HepG2 (cell line): ENCODE data around the gene U2AF2. TPM values are rescaled to one million over a fixed set of nuclear protein-coding genes. Genes with fewer than 3 reads are reported as not detected.

Source experiments
- ASH2L ChIP-seq: fragments of 300-600, 200-600 bp; sonication (generic); IDR thresholded peaks from 2 replicates; pipeline ENCODE4 v1.7.0; 2017; ENCODE audit warnings: low read depth, mild to moderate bottlenecking, moderate library complexity, mixed read lengths, low read length; ENCODE audit not compliant: insufficient read length
- BHLHE40 ChIP-seq: IDR thresholded peaks from 2 replicates; pipeline ENCODE4 v1.6.1; 2011; ENCODE audit warnings: low read length, improper control_type of control experiment
- FOXA3 ChIP-seq: IDR thresholded peaks from 2 replicates; pipeline ENCODE4 v1.6.1; 2016; ENCODE audit warnings: missing genetic modification reagents, missing compliant biosample characterization
- GABPB1 ChIP-seq: IDR thresholded peaks from 2 replicates; pipeline ENCODE4 v1.6.1; 2016; ENCODE audit warnings: mild to moderate bottlenecking, missing genetic modification reagents, moderate library complexity, missing compliant biosample characterization
- GTF3A ChIP-seq: sonication (generic); formaldehyde crosslinking; conservative IDR thresholded peaks from 2 replicates; pipeline ENCODE4 v1.4.0; 2020; ENCODE audit warnings: mild to moderate bottlenecking, missing genetic modification reagents
- HMG20B ChIP-seq: conservative IDR thresholded peaks from 2 replicates; pipeline ENCODE4 v1.6.1; 2016; ENCODE audit warnings: missing genetic modification reagents, missing compliant biosample characterization
- HNF4A ChIP-seq: sonication (generic); formaldehyde crosslinking; IDR thresholded peaks from 2 replicates; pipeline ENCODE4 v1.4.0; 2020; ENCODE audit warnings: missing genetic modification reagents
- KDM6A ChIP-seq: IDR thresholded peaks from 2 replicates; pipeline ENCODE4 v1.6.1; 2016; ENCODE audit warnings: low read depth
- MAZ ChIP-seq, 2 experiments: sonication (generic) in 1 of 2; formaldehyde crosslinking in 1 of 2; IDR thresholded peaks; 2 replicates each; pipeline versions ENCODE4 v1.5.0 to v1.6.1; 2012 to 2020; ENCODE audit warnings: low read depth in 2 of 2, mild to moderate bottlenecking in 2 of 2, borderline replicate concordance in 1 of 2, improper control_type of control experiment in 1 of 2, low read length in 1 of 2, missing genetic modification reagents in 1 of 2, moderate library complexity in 1 of 2
- MYNN ChIP-seq: sonication (generic); formaldehyde crosslinking; IDR thresholded peaks from 2 replicates; pipeline ENCODE4 v1.4.0; 2020; ENCODE audit warnings: mild to moderate bottlenecking, low read depth, missing genetic modification reagents
- NCOA5 ChIP-seq: sonication (generic); formaldehyde crosslinking; IDR thresholded peaks from 2 replicates; pipeline ENCODE4 v1.4.0; 2020; ENCODE audit warnings: missing genetic modification reagents
- NR3C1 ChIP-seq: sonication (generic); formaldehyde crosslinking; IDR thresholded peaks from 2 replicates; pipeline ENCODE4 v1.4.0; 2020; ENCODE audit warnings: missing genetic modification reagents
- RBAK ChIP-seq: sonication (generic); formaldehyde crosslinking; IDR thresholded peaks from 2 replicates; pipeline ENCODE4 v1.5.1; 2020; ENCODE audit warnings: mild to moderate bottlenecking, missing genetic modification reagents
- SP5 ChIP-seq: IDR thresholded peaks from 2 replicates; pipeline ENCODE4 v1.6.1; 2016; ENCODE audit warnings: low read depth, borderline replicate concordance
- TAF15 ChIP-seq: fragments of 200-400 bp; formaldehyde crosslinking; IDR thresholded peaks from one replicate; pipeline ENCODE4 v1.6.1; 2018; ENCODE audit warnings: mild to moderate bottlenecking, low read depth, low read length; ENCODE audit not compliant: poor library complexity, severe bottlenecking
- YEATS4 ChIP-seq: sonication (generic); formaldehyde crosslinking; IDR thresholded peaks from 2 replicates; pipeline ENCODE4 v1.4.0; 2020; ENCODE audit warnings: missing genetic modification reagents, borderline replicate concordance
- ZNF124 ChIP-seq: sonication (generic); formaldehyde crosslinking; IDR thresholded peaks from 2 replicates; pipeline ENCODE4 v1.4.0; 2020; ENCODE audit warnings: missing genetic modification reagents
- ZNF17 ChIP-seq: sonication (generic); formaldehyde crosslinking; IDR thresholded peaks from 2 replicates; pipeline ENCODE4 v1.5.0; 2020; ENCODE audit warnings: mild to moderate bottlenecking, missing genetic modification reagents
- ZNF644 ChIP-seq: IDR thresholded peaks from 2 replicates; pipeline ENCODE4 v1.6.1; 2016; ENCODE audit warnings: low read depth
- ZNF672 ChIP-seq: sonication (generic); formaldehyde crosslinking; IDR thresholded peaks from 2 replicates; pipeline ENCODE4 v1.8.1; 2022; ENCODE audit warnings: missing genetic modification reagents
- ZNF850 ChIP-seq: sonication (generic); formaldehyde crosslinking; conservative IDR thresholded peaks from 2 replicates; pipeline ENCODE4 v1.9.0; 2021; ENCODE audit warnings: mild to moderate bottlenecking, missing genetic modification reagents
- polyA plus RNA-seq, 8 experiments: library from polyadenylated mRNA; depleted of rRNA in 3 of 8; stranded (reverse) in 7 of 8; unstranded in 1 of 8; fragments of >200 nt; fragmentation: Illumina TruSeq in 4 of 8; extraction: Trizol in 4 of 8; gene quantifications; 2 replicates each; pipeline versions ENCODE4 v1.2.1 to v1.2.3, GENCODE V29; 2011 to 2016; ENCODE audit warnings: low read depth in 4 of 8, missing spikeins in 1 of 8, mixed read lengths in 1 of 8; ENCODE audit not compliant: insufficient read depth in 1 of 8
- total RNA-seq, 5 experiments: library from RNA; depleted of rRNA; stranded (reverse); fragments of >200 nt; fragmentation: Illumina TruSeq; extraction: Trizol; gene quantifications; 2 replicates each; pipeline ENCODE4 v1.2.3, GENCODE V29; 2016; ENCODE audit warnings: low read depth in 1 of 5
- TF ChIP-seq, protein P1 (sequence below): sonication (generic); formaldehyde crosslinking; IDR thresholded peaks from 2 replicates; pipeline ENCODE4 v1.4.0; 2020; ENCODE audit warnings: missing genetic modification reagents
- TF ChIP-seq, protein P2 (sequence below): IDR thresholded peaks from 2 replicates; pipeline ENCODE4 v1.6.1; 2016; ENCODE audit warnings: low read depth, borderline replicate concordance
- TF ChIP-seq, protein P3 (sequence below): sonication (generic); formaldehyde crosslinking; IDR thresholded peaks from 2 replicates; pipeline ENCODE4 v1.5.0; 2020; ENCODE audit warnings: mild to moderate bottlenecking, low read depth, missing genetic modification reagents, borderline replicate concordance

The U2AF2 gene
- total and polyA plus RNA-seq, 2 of the 13 experiments (the other 11 are each of a cell fraction or from before 2014, with no cell fraction given), result 84.3 to 124 TPM

DNA sequence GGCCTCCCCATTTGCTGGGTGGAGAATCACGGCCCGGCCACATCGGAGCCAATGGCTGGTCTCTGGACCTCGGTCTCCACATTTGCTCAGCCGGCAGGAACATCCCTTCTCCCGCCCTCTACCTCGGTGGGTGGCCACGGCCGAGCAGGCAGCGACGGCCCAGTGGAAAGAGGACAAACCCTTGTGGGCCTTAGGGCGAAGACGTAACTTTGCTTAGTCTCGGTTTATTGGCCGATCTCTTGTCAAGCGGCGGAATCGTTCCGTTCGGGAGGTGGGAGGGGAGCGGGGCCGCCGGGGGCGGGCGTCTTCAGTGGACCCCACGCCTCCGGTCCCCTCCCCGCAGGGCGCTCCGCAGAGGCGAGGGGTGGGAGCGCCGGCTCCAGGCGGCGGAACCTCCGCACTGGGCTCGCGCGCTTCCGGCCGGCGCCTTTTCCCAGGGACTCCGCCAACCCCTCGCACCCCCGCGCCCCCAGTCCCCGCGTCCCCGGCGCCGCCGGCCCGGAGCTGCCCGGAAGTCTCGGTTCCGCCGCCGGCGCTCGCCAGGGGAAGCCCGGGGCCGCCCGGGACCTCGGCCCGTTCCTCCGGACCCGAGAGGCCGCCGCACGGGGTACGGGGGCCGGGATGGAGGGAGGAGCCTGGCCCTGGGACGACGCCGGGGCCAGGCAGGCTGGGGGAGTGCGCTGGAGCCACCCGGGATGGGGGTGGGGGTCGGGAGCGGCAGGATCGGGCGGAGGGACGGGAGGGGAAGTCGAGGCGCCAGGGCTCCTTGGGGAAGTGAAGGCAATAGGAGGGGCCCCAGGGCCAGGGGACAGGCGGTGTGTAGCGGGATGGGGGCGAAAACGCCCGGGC is 14.0 kb upstream of the U2AF2 start, which contains the start of gene ZNF580 (continued):
- TF ChIP-seq ZNF17 (CRISPR knock-in tag) (no peak), HMG20B (CRISPR knock-in tag) (no peak), SP5 (CRISPR knock-in tag) (no peak), KDM6A (no peak), ZNF644 (no peak), NR3C1 (no peak), YEATS4 (CRISPR knock-in tag) (peak; percentile 47; the same call in 1 of the 2 replicates), MYNN (no peak), MAZ (IDR thresholded peaks at IDR 0.05; ENCODE audit: borderline replicate concordance, low read depth, low read length) (peak; percentile 80; the same call in 1 of the 2 replicates), MAZ (CRISPR knock-in tag; IDR thresholded peaks at IDR 0.05; ENCODE audit: low read depth) (peak; percentile 84; the same call in 1 of the 2 replicates), TAF15 (no peak), BHLHE40 (no peak), FOXA3 (CRISPR knock-in tag) (0 out of 2 replicates have a peak, but pooled peaks have one; percentile 7), ZNF672 (CRISPR knock-in tag) (no peak), HNF4A (0 out of 2 replicates have a peak, but pooled peaks have one; percentile 9), GTF3A (CRISPR knock-in tag) (0 out of 2 replicates have a peak, but pooled peaks have one; percentile 84), ASH2L (peak; percentile 36), NCOA5 (CRISPR knock-in tag) (0 out of 2 replicates have a peak, but pooled peaks have one; percentile 16), ZNF850 (CRISPR knock-in tag) (0 out of 2 replicates have a peak, but pooled peaks have one; percentile 78), RBAK (CRISPR knock-in tag) (no peak), GABPB1 (CRISPR knock-in tag) (peak; percentile 90), ZNF124 (peak; percentile 60; the same call in 1 of the 2 replicates)
- TF ChIP-seq, protein P1, sequence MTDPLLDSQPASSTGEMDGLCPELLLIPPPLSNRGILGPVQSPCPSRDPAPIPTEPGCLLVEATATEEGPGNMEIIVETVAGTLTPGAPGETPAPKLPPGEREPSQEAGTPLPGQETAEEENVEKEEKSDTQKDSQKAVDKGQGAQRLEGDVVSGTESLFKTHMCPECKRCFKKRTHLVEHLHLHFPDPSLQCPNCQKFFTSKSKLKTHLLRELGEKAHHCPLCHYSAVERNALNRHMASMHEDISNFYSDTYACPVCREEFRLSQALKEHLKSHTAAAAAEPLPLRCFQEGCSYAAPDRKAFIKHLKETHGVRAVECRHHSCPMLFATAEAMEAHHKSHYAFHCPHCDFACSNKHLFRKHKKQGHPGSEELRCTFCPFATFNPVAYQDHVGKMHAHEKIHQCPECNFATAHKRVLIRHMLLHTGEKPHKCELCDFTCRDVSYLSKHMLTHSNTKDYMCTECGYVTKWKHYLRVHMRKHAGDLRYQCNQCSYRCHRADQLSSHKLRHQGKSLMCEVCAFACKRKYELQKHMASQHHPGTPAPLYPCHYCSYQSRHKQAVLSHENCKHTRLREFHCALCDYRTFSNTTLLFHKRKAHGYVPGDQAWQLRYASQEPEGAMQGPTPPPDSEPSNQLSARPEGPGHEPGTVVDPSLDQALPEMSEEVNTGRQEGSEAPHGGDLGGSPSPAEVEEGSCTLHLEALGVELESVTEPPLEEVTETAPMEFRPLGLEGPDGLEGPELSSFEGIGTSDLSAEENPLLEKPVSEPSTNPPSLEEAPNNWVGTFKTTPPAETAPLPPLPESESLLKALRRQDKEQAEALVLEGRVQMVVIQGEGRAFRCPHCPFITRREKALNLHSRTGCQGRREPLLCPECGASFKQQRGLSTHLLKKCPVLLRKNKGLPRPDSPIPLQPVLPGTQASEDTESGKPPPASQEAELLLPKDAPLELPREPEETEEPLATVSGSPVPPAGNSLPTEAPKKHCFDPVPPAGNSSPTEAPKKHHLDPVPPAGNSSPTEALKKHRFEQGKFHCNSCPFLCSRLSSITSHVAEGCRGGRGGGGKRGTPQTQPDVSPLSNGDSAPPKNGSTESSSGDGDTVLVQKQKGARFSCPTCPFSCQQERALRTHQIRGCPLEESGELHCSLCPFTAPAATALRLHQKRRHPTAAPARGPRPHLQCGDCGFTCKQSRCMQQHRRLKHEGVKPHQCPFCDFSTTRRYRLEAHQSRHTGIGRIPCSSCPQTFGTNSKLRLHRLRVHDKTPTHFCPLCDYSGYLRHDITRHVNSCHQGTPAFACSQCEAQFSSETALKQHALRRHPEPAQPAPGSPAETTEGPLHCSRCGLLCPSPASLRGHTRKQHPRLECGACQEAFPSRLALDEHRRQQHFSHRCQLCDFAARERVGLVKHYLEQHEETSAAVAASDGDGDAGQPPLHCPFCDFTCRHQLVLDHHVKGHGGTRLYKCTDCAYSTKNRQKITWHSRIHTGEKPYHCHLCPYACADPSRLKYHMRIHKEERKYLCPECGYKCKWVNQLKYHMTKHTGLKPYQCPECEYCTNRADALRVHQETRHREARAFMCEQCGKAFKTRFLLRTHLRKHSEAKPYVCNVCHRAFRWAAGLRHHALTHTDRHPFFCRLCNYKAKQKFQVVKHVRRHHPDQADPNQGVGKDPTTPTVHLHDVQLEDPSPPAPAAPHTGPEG (CRISPR knock-in tag), result peak; percentile 63; the same call in 1 of the 2 replicates
- TF ChIP-seq, protein P2, sequence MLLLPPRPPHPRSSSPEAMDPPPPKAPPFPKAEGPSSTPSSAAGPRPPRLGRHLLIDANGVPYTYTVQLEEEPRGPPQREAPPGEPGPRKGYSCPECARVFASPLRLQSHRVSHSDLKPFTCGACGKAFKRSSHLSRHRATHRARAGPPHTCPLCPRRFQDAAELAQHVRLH (CRISPR knock-in tag), result peak; percentile 13; the same call in 1 of the 2 replicates
- TF ChIP-seq, protein P3, sequence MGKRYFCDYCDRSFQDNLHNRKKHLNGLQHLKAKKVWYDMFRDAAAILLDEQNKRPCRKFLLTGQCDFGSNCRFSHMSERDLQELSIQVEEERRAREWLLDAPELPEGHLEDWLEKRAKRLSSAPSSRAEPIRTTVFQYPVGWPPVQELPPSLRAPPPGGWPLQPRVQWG (CRISPR knock-in tag), result 0 out of 2 replicates have a peak, but pooled peaks have one; percentile 58
